ENCODE measurements around the gene FAM168A. TPM values are rescaled to one million over a fixed set of nuclear protein-coding genes. Genes with fewer than 3 reads are reported as not detected.
"Not testable (repeated sequence)": the region's sequence is repeated elsewhere in the genome, so short reads cannot be mapped to it uniquely, and the experiment has no call there.

The FAM168A gene
- total RNA-seq, 1 experiment from 2014 or later: 35.8 TPM

DNA sequence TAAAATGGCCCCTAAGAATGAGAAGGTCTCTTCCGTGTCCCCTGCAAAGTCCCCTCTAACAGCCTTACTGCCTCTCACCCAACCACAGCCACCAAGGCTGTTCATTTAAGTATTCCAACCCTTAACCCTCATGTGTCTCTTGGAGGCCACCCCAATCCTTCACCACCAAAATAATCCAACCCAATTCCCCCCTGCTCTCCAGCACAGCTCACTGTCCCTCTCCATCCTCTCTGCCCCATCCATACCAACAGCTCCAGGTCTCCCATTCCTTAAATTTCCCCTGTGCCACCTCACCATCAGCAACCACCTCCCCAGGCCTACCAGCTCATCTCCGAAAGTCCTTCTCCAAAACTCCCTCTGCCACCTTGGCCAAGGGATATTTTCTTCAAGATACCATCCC is 1.4 kb downstream of the FAM168A start:
- no peak for DNase-seq (ENCODE audit: low read depth)

DNA sequence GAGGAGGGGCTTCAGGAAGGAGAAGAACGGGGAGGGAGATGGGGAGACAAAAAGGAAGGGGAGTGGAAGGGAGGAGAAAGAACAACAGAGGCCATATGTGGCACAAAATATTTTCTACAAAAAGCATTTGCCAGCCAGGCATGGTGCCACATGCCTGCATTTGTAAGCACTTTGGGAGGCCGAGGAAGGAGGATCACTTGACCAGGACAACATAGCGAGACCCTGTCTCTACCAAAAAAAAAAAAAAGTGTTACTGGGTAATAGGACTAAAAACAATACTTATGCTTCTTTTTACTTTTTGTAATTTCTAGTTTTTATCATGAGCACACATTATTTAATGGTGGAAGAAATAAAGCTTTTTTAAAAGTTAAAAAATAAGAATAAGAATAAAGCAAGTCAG is 5.3 kb downstream of the FAM168A start:
- DNase-seq (ENCODE audit: low read depth): no peak

DNA sequence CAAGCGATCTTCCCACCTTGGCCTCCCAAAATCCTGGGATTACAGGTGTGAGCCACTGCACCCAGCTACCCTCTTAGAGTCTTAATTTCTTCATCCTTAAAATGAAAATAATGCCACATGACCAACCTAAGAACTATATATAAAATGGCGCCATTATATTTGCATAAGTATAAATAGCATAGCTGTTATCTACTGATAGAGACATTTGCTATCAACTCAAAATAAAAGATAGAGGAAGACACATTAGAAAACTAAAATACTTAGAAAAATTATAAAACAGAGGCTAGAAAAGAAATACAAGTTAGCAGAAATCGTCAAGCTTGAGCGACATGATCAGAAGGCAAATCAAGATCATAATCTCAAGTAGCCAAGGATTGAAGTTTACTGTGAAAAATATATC is 6.2 kb downstream of the FAM168A start:
- DNase-seq (ENCODE audit: low read depth): no peak

DNA sequence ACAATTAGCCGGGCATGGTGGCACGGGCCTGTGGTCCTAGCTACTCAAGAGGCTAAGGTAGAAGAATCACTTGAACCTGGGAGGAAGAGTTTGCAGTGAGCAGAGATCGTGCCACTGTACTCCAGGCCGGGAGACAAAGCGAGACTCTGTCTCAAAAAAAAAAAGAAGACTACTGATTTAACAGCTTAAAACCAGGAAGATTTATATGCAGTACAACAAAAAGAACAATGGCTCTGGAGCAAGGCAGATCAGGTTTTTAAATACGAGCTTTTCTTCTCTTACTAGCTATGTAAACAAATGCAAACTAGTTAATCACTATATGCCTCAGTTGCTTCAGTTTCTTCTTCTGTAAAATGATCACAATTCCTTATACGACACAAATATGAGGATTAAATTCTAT is 6.9 kb downstream of the FAM168A start:
- DNase-seq (ENCODE audit: low read depth): no peak

DNA sequence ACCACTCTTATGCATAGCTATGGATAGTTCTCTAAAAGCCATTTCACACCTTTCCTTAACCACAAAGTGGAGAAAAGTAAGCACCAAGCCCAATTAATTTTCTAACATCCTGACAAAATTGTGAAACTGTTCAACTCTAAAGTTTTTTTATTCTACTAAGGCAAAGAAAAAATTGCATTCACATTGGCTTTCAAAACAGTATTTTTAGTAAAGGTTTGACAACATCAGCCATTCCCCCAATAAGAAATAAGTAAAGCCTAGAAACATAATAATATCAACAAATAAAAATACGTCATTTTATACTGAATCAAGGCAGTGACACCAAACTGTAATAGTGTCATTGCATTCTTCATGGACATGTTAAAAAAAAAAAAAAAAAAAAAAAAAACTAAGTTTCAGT is 11.1 kb downstream of the FAM168A start:
- DNase-seq (ENCODE audit: low read depth): no peak

DNA sequence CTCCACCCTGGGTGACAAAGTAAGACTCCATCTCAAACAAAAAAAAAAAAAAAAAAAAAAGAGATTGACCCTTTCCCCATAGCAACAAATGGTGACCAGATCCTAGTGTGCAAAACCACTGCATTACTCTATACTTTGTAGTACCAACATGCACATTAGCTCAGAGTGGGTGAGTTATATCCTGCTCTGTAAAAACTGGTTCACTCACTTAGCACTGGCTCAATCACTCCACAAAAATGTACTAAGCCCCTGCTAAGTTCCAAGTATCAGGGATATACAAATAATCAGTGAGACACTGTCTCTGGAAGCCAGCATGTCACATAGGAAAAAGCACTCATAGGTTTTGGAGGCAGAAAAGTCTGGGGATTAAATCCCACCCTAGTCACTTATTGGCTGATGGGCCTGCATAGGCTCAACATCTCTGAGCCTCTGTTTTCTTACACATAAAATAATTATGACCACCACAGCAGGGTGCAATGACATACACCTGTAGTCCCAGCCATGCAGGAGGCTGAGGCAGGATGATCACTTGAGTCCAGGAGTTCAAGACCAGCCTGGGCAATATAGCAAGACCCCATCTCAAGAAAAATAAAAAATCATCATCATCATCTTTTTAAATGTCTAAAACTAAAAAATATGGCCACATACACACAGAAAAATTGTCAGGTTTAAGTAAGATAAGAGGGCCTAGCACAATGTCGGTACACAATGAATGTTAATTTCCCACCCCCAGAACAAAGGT is 11.9 kb downstream of the FAM168A start:
- DNase-seq (ENCODE audit: low read depth): peak; percentile 55

DNA sequence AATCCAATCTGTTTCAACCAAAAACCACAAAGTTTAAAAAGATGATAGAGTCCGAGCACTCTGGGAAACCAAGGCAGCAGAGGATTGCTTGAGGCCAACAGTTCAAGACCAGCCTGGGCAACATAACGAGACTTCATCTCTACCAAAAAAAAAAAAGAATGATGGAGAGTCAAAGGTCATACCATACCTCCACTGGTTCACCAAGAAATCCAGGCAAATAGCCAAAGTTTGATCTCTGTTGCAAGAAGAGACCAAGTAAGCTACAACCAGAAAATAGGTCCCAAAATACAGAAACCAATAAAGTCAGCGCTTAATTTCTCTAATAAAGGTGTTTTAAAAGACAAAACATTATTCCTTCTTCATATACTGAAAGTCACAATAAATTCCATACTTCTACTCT is 13.1 kb downstream of the FAM168A start:
- DNase-seq (ENCODE audit: low read depth): no peak

DNA sequence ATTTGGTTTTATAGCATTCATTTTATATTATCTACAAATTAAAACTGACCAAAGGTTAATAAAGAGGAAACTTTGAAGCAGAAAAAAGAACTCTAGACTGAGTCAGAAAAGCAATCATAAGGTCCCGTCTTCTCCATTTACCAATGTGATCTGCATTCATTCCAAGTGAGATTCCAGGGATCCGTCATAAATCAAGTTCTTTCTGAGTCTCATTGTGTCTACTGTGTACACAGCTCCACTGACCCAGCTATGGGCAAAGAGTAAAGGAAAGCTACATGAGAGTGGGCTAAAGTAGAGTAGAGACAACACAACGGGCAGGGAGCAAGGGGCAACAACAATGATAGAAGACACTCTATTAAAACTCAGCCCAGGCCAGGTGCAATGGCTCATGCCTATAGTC is 15.3 kb downstream of the FAM168A start:
- DNase-seq (ENCODE audit: low read depth): no peak

DNA sequence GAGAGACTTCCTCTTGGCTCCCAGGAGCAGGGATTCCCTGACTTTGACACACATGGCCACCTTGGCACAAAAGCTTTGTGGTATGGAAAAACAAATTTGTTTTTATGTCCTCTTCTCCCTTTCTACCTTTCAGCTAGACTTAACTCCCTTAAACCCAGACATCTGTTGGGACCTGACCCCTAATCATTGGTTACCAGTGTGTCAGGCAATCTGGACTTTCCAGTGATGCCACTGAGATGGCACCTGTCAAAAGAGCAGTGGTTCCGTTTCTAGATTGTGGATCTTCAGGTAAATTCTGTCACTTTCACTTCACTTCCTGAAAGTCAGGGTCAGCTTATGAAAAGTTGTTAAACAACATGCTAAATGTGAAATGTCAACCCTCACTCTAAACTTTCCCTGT is 17.2 kb downstream of the FAM168A start:
- not testable (repeated sequence) for DNase-seq (ENCODE audit: low read depth)

DNA sequence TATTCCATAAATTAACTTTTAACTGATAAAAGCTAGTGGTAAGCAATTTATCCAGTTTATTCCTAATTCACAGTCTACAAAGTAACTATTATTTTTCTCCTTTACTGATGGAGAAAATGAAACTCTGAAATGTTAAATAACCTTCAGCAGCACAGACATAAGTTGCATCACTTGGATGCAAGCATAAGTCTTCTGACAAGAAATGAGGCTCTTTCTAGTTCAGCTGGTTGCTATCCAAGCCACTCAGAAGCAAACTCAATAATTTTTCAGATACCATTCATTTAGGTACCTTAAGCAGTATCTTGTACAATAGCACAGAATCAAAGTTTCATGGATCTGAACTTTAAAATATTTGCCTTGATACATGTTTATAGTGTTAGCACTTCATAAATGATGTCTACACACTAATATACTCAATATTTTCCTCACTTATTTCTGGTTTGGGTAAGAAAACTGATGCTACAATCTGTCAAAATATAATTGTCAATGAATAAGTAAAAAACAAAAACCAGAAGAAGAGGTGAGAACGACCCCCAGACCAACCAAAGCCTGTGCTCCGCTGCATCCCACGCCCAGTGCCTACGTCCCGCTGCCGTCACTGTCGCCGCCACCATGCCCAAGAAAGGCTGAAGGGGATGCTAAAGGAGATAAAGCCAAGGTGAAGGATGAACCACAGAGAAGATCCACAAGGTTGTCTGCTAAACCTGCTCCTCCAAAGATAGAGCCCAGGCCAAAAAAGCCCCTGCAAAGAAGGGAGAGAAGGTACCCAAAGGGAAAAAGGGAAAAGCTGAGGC is 18.1 kb downstream of the FAM168A start:
- no peak for DNase-seq (ENCODE audit: low read depth)

DNA sequence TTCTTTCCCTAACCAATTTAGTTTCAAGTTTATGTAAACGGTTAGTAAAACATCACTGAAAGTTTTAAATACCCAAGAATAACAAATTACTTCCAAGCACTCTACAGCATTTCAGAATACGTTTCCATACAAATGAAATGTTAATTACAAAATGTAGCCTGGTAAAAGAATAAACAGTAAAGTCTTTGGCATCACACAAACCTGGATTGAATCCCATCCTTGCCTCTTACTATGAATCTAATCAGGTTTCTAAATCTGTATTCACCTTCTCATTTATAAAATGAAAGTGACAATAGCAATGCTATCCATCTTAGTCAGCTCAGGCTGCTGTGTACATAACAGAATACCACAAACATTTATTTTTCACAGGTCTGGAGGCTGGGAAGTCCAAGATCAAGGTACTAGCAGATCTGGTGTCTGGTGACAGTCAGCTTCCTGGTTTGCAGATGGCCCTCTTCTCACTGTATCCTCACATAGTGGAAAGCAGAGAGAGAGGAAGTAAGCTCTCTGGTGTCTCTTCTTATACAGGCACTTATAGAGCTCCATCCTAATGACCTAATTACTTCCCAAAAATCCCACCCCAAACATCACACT is 19.2 kb downstream of the FAM168A start:
- peak; percentile 55 for DNase-seq (ENCODE audit: low read depth)

DNA sequence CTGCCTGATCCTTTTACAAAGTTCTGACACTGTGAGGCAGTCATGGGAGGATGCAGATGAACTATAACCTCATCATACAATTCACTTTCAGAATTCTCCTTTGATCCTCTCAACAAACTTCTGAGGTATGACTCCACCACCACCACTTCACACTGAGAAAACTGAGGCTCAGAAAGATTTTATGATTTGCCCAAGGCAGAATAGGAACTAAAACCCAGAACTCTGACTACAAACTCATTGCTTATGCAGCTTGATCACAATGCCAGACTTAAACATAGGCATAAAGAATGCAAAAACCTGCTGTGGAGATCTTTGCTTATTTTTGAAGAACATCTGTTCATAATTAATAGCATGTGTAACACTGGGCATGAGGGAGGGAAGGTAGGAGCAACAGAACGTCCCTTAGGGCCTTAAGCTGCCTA is 20.4 kb downstream of the FAM168A start:
- peak; percentile 12 for DNase-seq (ENCODE audit: low read depth)

DNA sequence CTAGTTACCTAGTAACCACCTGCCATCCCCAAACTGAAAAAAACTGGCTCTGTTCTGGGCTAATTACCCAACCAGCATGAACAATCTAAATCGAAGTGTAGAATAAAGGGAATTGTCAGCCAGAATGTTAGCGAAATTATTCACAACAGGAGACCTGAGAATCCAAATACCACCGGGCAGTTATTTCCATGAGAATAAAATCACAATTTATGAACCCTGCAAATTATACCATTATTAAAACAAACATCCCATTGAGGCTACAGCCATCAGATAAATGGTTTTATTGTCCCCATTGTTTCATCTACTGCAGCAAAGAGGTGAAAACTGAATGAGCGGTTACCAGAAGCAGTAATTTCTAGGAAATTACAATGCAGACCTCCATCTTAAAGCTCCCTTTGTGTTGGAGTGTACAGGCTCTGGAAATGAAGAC is 21.7 kb downstream of the FAM168A start:
- no peak for DNase-seq (ENCODE audit: low read depth)

DNA sequence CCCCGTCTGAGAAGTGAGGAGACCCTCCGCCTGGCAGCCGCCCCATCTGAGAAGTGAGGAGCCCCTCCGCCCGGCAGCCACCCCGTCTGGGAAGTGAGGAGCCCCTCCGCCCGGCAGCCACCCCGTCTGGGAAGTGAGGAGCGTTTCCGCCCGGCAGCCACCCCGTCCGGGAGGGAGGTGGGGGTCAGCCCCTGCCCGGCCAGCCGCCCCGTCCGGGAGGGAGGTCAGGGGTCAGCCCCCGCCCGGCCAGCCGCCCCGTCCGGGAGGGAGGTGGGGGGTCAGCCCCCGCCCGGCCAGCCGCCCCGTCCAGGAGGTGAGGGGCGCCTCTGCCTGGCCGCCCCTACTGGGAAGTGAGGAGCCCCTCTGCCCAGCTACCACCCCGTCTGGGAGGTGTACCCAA is 25.9 kb downstream of the FAM168A start:
- not testable (repeated sequence) for DNase-seq (ENCODE audit: low read depth)

DNA sequence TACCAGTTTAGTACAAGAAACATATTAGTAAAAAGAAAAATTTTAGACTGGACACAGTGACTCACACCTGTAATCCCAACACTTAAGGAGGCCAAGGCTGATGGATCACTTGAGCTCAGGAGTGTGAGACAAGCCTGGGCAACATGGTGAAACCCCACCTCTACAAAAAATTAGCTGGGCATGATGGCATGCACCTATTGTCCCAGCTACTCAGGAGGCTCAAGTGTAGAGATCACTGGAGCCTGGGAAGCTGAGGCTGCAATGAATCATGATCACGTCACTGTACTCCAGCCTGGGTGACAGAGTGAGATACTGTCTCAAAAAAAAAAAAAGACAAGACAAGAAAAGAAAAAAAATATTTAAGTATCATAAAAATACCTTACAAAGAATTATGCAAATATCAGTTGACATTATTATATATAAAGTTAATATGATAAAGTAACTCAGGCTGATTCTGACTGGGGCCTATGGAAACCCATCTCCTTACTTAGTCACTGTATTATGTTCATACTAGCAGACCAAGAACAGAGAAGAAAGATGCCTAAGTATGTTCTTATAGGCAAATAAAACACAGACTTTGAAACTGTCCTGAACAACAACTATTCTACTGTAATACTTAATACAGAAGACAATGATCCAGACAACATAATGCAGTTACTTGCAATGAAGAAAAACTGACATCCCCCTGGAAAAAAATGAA is 27.3 kb downstream of the FAM168A start:
- peak; percentile 91 for DNase-seq (ENCODE audit: low read depth)

DNA sequence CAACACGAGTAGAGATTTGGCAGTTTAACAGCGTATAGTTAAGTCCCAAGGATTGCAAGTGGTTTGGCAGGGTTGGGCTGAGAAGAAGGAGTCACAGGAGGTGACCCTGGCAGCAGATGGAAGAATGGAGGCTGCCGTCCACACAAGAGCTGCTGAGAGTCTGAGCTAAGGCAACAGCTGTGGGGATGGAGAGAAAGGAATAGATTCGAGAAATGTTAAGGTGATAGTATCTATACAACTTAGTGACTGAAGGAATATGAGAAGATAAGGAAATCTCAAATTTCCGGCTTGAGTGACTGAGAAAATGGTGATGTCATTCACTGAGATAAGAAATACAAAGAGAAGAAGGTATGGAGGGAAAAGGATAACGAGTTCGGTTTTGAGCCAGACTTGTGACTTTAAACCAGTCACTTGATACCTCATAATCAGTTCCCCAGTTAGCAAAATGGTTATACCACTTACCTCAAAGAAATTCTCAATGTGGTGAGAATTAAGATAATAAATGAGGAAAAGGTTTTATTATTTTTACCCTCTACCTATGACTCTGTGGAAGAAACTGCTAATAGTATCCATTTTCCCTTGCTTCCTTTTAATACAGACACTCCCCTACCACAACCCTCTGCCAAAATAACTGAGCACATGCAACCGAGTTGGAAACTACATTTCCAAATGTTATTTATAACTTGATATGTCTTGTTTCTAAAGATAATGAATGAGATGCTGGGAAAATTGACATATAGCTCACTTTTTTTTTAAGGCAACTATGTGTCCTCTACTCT is 30.7 kb downstream of the FAM168A start:
- no peak for DNase-seq (ENCODE audit: low read depth)

DNA sequence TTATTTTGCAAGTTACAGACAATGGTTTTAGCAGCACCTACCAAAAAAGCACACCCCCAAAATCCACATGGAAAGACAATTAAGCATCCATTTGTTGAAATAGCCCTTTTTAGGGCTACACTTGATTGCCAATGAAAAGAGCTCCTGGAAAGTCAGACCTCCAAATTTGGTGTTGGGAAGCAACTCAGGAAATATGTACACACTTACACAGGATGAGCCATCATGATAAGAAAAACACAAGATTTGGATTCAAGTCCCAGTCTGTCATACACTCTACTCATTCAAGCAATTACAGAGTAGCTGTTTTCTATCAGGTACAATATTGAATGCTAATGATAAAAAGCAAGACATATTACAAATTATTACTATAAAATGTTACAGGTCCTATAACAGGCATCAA is 31.5 kb downstream of the FAM168A start:
- DNase-seq (ENCODE audit: low read depth): no peak

DNA sequence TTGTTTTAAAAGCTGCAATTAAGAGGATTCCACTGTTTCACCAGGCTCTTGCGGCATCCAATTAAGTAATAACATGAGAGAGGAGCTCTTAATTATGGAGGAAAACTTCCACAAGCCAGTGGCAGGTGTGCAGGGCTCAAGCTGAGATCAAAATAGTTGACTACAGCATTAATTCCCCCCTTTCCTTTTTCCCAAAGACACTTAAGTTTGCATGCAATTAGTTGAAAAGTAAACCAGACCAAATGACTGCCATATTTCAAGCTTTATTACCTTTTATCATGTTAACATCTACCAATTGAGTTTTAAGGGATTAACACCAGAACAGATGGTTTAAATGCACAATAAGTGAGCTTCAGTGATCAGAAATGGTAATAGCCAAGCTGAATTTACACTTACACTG is 32.1 kb downstream of the FAM168A start:
- no peak for DNase-seq (ENCODE audit: low read depth)

DNA sequence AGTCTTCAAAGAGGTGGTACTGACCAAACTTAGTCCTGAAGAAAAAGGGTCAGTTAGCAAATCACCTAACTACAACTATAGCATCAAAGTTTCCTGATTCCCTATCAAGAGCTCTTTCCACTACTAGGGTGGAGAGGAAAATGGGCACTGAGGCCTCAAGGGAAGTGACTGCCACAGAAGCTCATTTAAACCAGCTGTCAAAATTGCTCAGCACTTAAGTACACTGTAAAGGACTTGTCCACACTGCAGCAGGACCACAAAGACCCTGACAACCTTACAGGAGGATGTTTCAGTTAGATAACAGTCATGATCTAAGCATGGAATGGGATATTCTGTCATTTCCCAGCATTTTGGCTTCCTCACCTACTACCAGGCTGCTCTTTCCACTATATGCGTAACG is 33.0 kb downstream of the FAM168A start:
- DNase-seq (ENCODE audit: low read depth): no peak

DNA sequence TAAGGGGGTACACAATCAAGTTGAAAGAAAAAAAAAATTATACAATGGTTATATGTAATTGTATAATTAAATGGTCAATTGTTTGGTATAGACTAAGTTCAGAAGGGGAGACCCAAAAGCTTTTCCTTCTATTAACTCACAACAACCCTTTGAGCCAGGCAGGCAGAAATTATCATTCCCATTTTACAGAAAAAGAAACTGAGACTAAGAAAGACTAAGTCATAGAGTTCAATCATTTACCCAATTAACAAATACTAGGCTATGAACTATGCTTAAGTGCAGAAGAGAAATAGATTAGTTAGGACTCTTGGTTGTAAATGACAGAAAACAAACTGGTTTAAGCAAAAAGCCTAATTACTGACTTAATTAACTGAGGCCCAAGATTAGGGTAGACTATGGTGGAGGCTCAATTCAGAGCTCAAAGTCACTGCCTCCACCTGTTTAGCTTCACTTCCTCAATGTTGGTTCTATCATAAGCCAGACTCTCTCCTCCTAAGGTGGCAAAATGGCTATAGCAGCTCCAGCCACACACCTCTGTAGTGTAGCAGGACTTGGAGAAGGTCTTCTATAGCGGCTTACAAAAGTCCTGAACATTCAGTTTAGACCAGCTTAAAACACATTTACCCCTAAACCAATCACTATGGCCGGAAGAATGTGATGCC is 34.2 kb downstream of the FAM168A start:
- no peak for DNase-seq (ENCODE audit: low read depth)

DNA sequence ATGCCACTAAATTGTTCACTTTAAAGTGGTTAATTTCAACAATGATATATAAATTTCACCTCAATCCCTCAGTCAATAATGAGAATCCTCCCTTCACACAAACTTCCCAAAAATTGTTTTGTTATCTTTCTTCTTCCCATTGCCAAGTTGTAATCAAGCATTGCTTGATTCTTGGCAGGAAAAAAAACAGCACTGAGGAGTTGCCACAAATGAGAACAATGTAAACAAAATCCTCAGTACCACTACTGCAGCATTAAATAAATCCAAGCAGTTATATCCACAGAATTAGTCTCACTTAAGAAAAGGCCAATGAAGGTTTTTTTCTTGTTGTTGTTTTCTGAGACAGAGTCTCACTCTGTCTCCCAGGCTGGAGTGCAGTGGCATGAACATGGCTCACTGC is 38.2 kb downstream of the FAM168A start:
- no peak for DNase-seq (ENCODE audit: low read depth)

Data from M059J (cell line).